CD4-positive, alpha-beta T cell treated with Interleukin-1 beta for 1 hour (primary cell): Measurements from ENCODE around the gene SFXN3.

Experiments
- DNase-seq, 2 donors: peaks; one replicate each; pipeline ENCODE4 v3.0.0-alpha.2; 2020 to 2022

Gene SFXN3

DNA sequence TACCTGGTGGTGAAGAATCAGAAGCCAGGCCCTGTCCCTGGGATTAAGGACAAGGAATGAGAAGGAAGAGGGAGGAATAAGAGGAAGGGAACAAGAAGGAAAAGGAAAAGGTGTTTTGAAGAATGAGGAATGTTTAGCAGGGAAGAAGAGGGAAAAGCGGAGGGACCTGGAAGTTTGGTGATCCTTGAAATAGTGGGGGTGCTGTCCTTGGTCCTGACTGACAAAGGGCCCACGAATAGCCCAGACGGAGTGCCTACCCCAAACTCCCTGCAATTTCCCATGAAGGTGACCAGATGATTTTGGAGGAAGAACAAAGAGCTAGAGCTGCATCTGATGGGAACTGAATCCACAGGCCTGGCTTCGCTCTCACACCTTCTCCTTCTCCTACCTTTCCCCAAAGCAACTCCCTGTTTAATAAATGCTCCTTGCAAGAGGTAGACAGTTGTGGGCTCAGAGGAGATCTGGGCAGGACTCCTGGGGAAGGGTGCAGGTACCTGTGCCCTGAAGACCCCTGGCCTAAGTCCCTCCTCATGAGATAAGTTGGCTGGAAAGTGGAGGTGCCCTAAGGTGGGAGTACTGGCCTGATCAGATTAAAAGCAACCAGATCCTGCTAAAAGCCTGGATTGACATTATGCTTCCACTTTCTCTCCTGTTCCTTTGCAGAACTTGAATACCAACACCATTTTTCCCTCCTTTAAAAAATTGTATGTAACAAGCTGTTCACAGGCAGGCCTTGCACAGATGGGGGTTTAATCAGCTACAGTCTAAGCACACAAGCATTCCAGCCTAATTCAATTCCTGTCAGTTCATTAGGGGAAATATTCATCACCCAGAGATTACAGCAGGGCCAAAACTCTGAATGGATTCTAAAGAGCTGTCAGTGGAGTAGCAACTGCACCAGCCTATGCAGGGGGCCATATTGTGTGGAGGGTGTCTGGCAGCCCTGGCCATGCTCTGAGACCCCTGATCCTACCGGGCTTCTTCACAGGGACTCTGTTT is 50.2 kb downstream of the SFXN3 start:
- no peak for DNase-seq

DNA sequence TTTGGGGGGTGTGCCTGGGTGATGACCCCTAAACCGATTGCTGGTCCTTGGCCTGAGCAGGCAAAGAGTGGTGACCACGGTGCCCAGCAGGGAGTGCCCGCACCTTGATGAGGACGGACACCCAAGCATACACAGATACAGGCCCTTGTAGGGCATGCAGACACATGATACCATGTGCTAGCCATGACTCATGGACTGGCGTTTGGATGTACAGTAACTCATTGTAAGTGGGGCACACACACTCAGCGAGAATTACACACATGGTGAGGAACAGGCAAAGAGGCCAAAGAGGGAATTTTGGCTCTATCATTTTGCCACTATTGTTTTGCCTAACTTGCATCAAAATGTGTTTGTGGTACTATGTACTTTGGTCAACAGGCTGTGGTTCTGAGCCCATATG is 54.8 kb downstream of the SFXN3 start:
- DNase-seq = no peak

DNA sequence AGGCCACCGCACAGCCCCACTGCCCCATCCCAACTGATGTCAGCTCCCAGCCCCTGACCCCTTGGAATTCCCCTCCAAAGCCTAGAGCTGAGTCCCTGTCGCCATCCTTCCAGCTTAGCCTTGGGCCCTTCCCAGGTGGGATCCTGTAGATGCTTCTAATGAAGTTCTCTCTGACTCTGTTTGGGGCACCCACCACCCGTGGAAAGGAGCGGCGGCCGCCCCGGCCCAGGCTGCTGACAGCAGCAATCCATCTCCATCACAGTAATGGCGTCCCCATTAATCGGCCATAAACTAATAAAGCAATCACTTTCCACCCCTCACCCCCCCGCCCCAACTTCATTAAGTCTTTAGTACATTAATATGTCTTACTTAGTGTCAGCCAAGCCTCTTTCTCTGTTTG is 56.3 kb downstream of the SFXN3 start:
- no peak for DNase-seq

DNA sequence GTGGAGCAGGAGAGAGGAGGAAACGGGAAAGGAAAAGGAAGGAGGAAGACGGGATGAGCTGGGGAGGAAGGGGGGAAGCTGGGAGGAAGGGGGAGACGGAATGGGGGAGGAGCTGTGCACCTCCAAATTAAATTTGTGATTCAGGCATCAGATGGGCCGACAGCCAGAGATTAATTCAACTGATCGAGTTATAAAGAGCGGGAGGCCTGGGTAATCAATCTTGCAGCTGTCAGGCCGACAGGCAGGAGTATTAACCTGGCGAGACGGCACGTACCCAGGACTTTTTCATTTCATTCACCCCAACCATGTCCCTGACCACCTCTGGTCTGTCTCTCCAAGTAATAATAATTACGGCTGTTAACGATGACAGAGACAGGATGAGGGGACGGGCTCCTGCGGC is 56.9 kb downstream of the SFXN3 start:
- DNase-seq = no peak

DNA sequence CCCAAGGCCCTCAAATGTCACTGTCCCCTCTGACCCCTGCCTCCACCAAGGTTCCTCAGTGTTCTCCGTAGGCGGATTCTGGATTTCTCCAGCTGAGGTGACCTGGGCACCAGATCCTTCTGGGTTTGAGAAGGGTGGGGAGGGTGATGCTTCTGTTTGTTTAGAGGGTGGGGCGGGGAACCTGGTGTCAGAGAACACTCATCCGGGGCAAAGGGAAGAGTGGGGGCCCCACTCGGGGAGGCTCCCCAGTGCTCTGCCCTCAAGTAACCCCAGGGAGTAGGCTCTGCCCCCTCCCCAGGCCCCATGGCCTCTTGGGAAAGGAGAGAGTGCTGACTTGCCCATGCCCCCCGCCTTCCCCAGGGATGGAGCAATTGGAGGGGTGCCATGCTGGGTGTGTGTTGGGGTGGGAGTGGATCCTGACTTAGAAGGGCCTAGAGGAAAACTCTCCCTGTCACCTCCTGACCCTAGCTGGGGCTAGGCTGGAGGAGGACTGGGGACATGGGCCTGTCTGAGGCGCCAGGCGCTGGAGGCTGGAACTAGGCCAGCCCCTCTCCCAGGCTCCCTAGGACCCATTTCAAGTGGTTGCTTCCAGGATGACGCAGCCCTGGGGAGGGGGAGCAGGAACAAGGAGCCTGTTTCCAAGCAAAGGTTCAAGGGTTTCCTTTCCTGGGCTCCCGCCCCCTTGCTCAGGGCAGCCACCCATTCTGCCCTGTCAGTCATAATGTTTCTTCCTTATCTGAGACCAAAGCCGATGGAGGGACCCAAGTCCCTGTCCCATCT is 58.7 kb downstream of the SFXN3 start:
- DNase-seq = no peak

DNA sequence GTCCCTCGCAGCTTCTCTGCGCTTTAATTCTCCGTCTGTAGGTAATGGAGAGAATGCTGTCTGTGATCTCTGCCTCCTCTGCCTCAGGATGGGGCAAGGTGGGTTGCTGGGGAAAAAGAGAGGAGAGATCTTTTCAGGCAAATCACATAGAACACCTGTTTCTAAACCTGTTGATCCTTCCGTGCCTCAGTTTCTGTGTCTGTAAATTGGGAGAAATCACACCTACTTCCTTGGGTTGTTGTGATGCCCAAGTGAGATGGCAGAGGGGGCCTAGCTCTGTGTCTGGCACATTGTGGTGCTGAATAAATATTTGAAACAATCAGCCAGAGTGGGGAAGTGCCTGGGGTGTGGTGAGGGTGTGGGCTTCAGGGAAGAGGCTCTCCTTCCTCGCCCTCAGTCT is 59.6 kb downstream of the SFXN3 start:
- DNase-seq = no peak
